BE2C (cell line): ENCODE measurements around the gene AMN.

ENCODE experiments used
- DNase-seq: peaks from one replicate; pipeline ENCODE4 v3.0.0-alpha.2; 2020
- H3K27me3 ChIP-seq: fragments of 250-450 bp; sonication (Bioruptor Pico); 2 replicates; pipeline ENCODE4 v1.5.1; 2020; ENCODE audit warnings: mild to moderate bottlenecking
- H3K36me3 ChIP-seq: fragments of 250-450 bp; sonication (Bioruptor Pico); 2 replicates; pipeline ENCODE4 v1.5.1; 2020; ENCODE audit warnings: mild to moderate bottlenecking
- H3K4me1 ChIP-seq: fragments of 250-450 bp; sonication (Bioruptor Pico); 2 replicates; pipeline ENCODE4 v1.5.1; 2020
- H3K4me3 ChIP-seq: 2 replicates; pipeline ENCODE4 v1.5.1; 2011; ENCODE audit warnings: low read depth, low read length
- H3K9me3 ChIP-seq: fragments of 250-450 bp; sonication (Bioruptor Pico); 2 replicates; pipeline ENCODE4 v1.5.1; 2020
- CTCF ChIP-seq: IDR thresholded peaks from 2 replicates; pipeline ENCODE4 v1.5.1; 2012; ENCODE audit warnings: mild to moderate bottlenecking, low read depth, low read length

The AMN gene

GRCh38 chr14:102969060-102969791 is 46.8 kb downstream of the AMN start:
- Histone ChIP-seq H3K36me3 (peaks cover 79% of the 10 kb centered on the region), H3K4me3 (no peak overlapping the region), H3K27me3 (no peaks in the 10 kb centered on the region), H3K9me3 (no peaks in the 10 kb centered on the region), H3K4me1 (no peaks in the 10 kb centered on the region)
- no peak for TF ChIP-seq CTCF
- DNase-seq = no peak

- Histone ChIP-seq H3K27me3 (no peaks in the 10 kb centered on the region), H3K4me1 (no peaks in the 10 kb centered on the region), H3K4me3 (no peak overlapping the region), H3K9me3 (no peaks in the 10 kb centered on the region), H3K36me3 (peaks cover 79% of the 10 kb centered on the region)
- no peak for DNase-seq
- TF ChIP-seq CTCF = no peak
Observed at GRCh38 chr14:102969901-102970300, 47.4 kb downstream of the AMN start.

GRCh38 chr14:102970496-102970895 is 48.0 kb downstream of the AMN start:
- Histone ChIP-seq H3K4me3 (no peak overlapping the region), H3K27me3 (no peaks in the 10 kb centered on the region), H3K36me3 (peaks cover 81% of the 10 kb centered on the region), H3K4me1 (no peaks in the 10 kb centered on the region), H3K9me3 (no peaks in the 10 kb centered on the region)
- TF ChIP-seq CTCF = no peak
- DNase-seq = no peak

- H3K9me3 ChIP-seq = no peaks in the 10 kb centered on the region
- no peak overlapping the region for H3K4me3 ChIP-seq
- H3K27me3 ChIP-seq = no peaks in the 10 kb centered on the region
- DNase-seq = no peak
- H3K36me3 ChIP-seq = peaks cover 76% of the 10 kb centered on the region
- no peaks in the 10 kb centered on the region for H3K4me1 ChIP-seq
- TF ChIP-seq CTCF = no peak
Observed at GRCh38 chr14:102971314-102971713, 48.9 kb downstream of the AMN start.

GRCh38 chr14:102971836-102972606 is 49.6 kb downstream of the AMN start:
- no peak for TF ChIP-seq CTCF
- no peaks in the 10 kb centered on the region for H3K4me1 ChIP-seq
- H3K9me3 ChIP-seq = no peaks in the 10 kb centered on the region
- H3K27me3 ChIP-seq = no peaks in the 10 kb centered on the region
- H3K36me3 ChIP-seq = peaks cover 73% of the 10 kb centered on the region
- H3K4me3 ChIP-seq = no peak overlapping the region
- DNase-seq = no peak
